Renal pelvis (tissue), 12 donors: ENCODE measurements around the gene AMPD1. TPM values are rescaled to one million over a fixed set of nuclear protein-coding genes. Genes with fewer than 3 reads are reported as not detected.

Experiments
- DNase-seq: peaks from one replicate; pipeline ENCODE4 v3.0.0-alpha.2; 2013
- long read RNA-seq, 16 experiments: transcript quantifications; one replicate each; lab custom pipeline, GENCODE V29; 2026
- polyA plus RNA-seq, 3 donors: library from polyadenylated mRNA; unstranded; fragments of 120-200 nt; gene quantifications; one replicate each; pipeline ENCODE4 v1.2.1, GENCODE V29; 2013; ENCODE audit not compliant: insufficient read length in 3 of 3

The AMPD1 gene
- polyA plus RNA-seq = under 1 TPM in 1 of 3 donors, not detected in 2; 0.13 TPM
- long read RNA-seq, donor 1 = 0 reads
- long read RNA-seq, donor 2 = 0 reads
- long read RNA-seq, donor 3 = 0 reads
- long read RNA-seq, donor 4 = 0 reads
- long read RNA-seq, donor 5 = 0 reads
- long read RNA-seq, donor 6 = 0 reads
- long read RNA-seq, donor 7 = 0 reads
- long read RNA-seq, donor 8 = 0 reads
- long read RNA-seq, donor 9 = 0 reads
- long read RNA-seq, donor 10 = 0 reads
- long read RNA-seq, donor 11 = 0 reads
- long read RNA-seq, donor 12 = 0 reads
- long read RNA-seq, donor 13 = 0 reads
- long read RNA-seq, donor 14 = 0 reads
- long read RNA-seq, donor 15 = 0 reads
- long read RNA-seq, donor 16 = 0 reads

GRCh38 chr1:114695430-114696058 lies at the start of gene AMPD1:
TSS of gene AMPD1 (minus strand) at chr1:114695546. CDS start at chr1:114695471, 75 bp downstream.
- DNase-seq = no peak

- no peak for DNase-seq
Measured at GRCh38 chr1:114741963-114742746, 46.8 kb upstream of the AMPD1 start.

GRCh38 chr1:114740331-114740730 lies 45.0 kb upstream of the AMPD1 start:
- no peak for DNase-seq

GRCh38 chr1:114737314-114737849 lies 42.0 kb upstream of the AMPD1 start:
- DNase-seq = no peak

GRCh38 chr1:114735479-114735878 lies 40.1 kb upstream of the AMPD1 start:
- DNase-seq = no peak

- no peak for DNase-seq
Measured at GRCh38 chr1:114729782-114730181, 34.4 kb upstream of the AMPD1 start.

- DNase-seq = no peak
Measured at GRCh38 chr1:114728553-114728952, 33.2 kb upstream of the AMPD1 start.

GRCh38 chr1:114725230-114725629 lies 29.9 kb upstream of the AMPD1 start:
- no peak for DNase-seq

GRCh38 chr1:114723915-114724314 lies 28.6 kb upstream of the AMPD1 start:
- no peak for DNase-seq

- no peak for DNase-seq
Measured at GRCh38 chr1:114723457-114723856, 28.1 kb upstream of the AMPD1 start.

- DNase-seq = no peak
Measured at GRCh38 chr1:114720492-114720891, 25.1 kb upstream of the AMPD1 start.

GRCh38 chr1:114719424-114719787 lies 24.1 kb upstream of the AMPD1 start:
- no peak for DNase-seq

- no peak for DNase-seq
Measured at GRCh38 chr1:114718661-114719423, 23.5 kb upstream of the AMPD1 start.

GRCh38 chr1:114716304-114717170 lies 21.2 kb upstream of the AMPD1 start, which contains the start of gene NRAS:
TSS of gene NRAS (minus strand) at chr1:114716771. CDS start at chr1:114716160, 611 bp downstream.
- DNase-seq = peak; percentile 94

- DNase-seq = no peak
Measured at GRCh38 chr1:114715952-114716303, 20.6 kb upstream of the AMPD1 start.

- DNase-seq = no peak
Measured at GRCh38 chr1:114712977-114713376, 17.6 kb upstream of the AMPD1 start.

GRCh38 chr1:114710360-114710759 lies 15.0 kb upstream of the AMPD1 start:
- no peak for DNase-seq

GRCh38 chr1:114707604-114708003 lies 12.3 kb upstream of the AMPD1 start:
- no peak for DNase-seq

GRCh38 chr1:114703242-114703641 lies 7.9 kb upstream of the AMPD1 start:
- no peak for DNase-seq

GRCh38 chr1:114702737-114703136 lies 7.4 kb upstream of the AMPD1 start:
- DNase-seq = no peak

GRCh38 chr1:114701931-114702330 lies 6.6 kb upstream of the AMPD1 start:
- DNase-seq = no peak
